GM18909 (cell line): ENCODE results near the gene RNF135.
"Not testable (repeated sequence)": the region's sequence is repeated elsewhere in the genome, so short reads cannot be mapped to it uniquely, and the experiment has no call there.

Experiments used
- ATAC-seq: cut with Tn5 transposase; IDR thresholded peaks from one replicate; pipeline ENCODE4 v1.9.1; 2021; ENCODE audit warnings: mild to moderate bottlenecking; ENCODE audit not compliant: unreplicated experiment, poor library complexity

RNF135 gene

GRCh38 chr17:30954046-30954830, 16.6 kb upstream of the RNF135 start:
- ATAC-seq = no peak

- ATAC-seq = no peak
Measured at GRCh38 chr17:30956764-30957374, 14.0 kb upstream of the RNF135 start.

- no peak for ATAC-seq
Measured at GRCh38 chr17:30957741-30958140, 13.1 kb upstream of the RNF135 start.

- no peak for ATAC-seq
Measured at GRCh38 chr17:30958187-30958586, 12.7 kb upstream of the RNF135 start.

- ATAC-seq = peak; percentile 65
Measured at GRCh38 chr17:30961209-30962188, 9.3 kb upstream of the RNF135 start.

GRCh38 chr17:30964312-30964711, 6.5 kb upstream of the RNF135 start:
- ATAC-seq = not testable (repeated sequence)

- ATAC-seq = no peak
Measured at GRCh38 chr17:30964876-30965275, 6.0 kb upstream of the RNF135 start.

GRCh38 chr17:30965686-30966085, 5.2 kb upstream of the RNF135 start:
- ATAC-seq = no peak

GRCh38 chr17:30967911-30968310, 2.9 kb upstream of the RNF135 start:
- ATAC-seq = not testable (repeated sequence)

GRCh38 chr17:30969989-30970830, 629 bp upstream of the RNF135 start:
- ATAC-seq = peak; percentile 35

- no peak for ATAC-seq
Measured at GRCh38 chr17:30975042-30975820, 4.4 kb downstream of the RNF135 start.

GRCh38 chr17:30979919-30980318, 9.1 kb downstream of the RNF135 start:
- ATAC-seq = not testable (repeated sequence)

- ATAC-seq = no peak
Measured at GRCh38 chr17:30981531-30982519, 11.0 kb downstream of the RNF135 start.

- no peak for ATAC-seq
Measured at GRCh38 chr17:30982855-30983254, 12.0 kb downstream of the RNF135 start.

- no peak for ATAC-seq
Measured at GRCh38 chr17:30990458-30990857, 19.6 kb downstream of the RNF135 start.

GRCh38 chr17:30992551-30992950, 21.7 kb downstream of the RNF135 start:
- ATAC-seq = no peak

GRCh38 chr17:30995347-30995746, 24.5 kb downstream of the RNF135 start:
- no peak for ATAC-seq

GRCh38 chr17:30996486-30996885, 25.6 kb downstream of the RNF135 start:
- no peak for ATAC-seq
